HepG2 (cell line): ENCODE measurements around the gene ALKBH5.

Experiments
- EZH2 ChIP-seq: conservative IDR thresholded peaks from 2 replicates; pipeline ENCODE4 v1.6.1; 2012; ENCODE audit warnings: mild to moderate bottlenecking, low read depth, low read length, moderate library complexity
- SRSF4 ChIP-seq: fragments of 200-400 bp; formaldehyde crosslinking; IDR thresholded peaks from one replicate; pipeline ENCODE4 v1.6.1; 2018; ENCODE audit warnings: mild to moderate bottlenecking, low read depth, low read length, moderate library complexity; ENCODE audit not compliant: poor library complexity, severe bottlenecking
- TRIM24 ChIP-seq: sonication (generic); formaldehyde crosslinking; IDR thresholded peaks from 2 replicates; pipeline ENCODE4 v1.8.0; 2022; ENCODE audit warnings: mild to moderate bottlenecking, missing genetic modification reagents
- ZNF24 ChIP-seq: fragments of 450-650 bp; IDR thresholded peaks from 2 replicates; pipeline ENCODE4 v1.6.1; 2017; ENCODE audit warnings: antibody characterized with exemption, mild to moderate bottlenecking
- TF ChIP-seq, protein P1 (sequence below): sonication (generic); formaldehyde crosslinking; IDR thresholded peaks from 2 replicates; pipeline ENCODE4 v1.9.0; 2021; ENCODE audit warnings: missing genetic modification reagents, mild to moderate bottlenecking, borderline replicate concordance
- TF ChIP-seq, protein P2 (sequence below): sonication (generic); formaldehyde crosslinking; IDR thresholded peaks from 2 replicates; pipeline ENCODE4 v1.4.0; 2020; ENCODE audit warnings: missing genetic modification reagents

DNA sequence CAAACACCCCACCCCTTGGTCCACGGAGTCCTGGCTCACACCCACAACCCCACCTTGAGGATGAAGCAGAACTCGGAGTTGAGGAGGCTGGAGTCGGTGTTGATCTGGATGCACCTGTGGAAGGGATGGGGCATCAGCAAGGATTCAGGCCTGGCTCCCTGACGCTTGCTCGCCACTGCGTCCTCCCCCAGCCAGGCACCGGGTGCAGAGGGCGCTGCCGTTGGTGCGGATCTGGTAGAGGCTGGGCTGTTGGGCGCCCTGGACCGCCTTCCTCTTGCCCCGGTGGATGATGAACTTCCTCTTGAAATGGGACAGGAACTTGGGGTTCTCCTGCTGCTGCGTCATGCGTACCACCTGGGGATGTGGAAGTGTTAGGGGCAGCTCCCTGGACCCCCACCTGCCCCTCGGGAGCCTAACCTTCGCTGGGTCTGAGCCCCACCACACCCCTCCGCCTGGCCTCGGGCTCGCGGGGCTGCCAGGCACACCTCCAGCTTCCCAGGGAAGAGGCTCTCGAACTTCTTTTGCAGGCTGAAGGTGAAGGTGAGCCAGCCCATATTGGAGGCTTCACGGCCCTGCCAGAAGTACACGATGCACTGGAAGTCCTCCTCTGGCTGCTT is 62.6 kb downstream of the ALKBH5 start:
- TF ChIP-seq SRSF4 = no peak
- TF ChIP-seq, protein P1, sequence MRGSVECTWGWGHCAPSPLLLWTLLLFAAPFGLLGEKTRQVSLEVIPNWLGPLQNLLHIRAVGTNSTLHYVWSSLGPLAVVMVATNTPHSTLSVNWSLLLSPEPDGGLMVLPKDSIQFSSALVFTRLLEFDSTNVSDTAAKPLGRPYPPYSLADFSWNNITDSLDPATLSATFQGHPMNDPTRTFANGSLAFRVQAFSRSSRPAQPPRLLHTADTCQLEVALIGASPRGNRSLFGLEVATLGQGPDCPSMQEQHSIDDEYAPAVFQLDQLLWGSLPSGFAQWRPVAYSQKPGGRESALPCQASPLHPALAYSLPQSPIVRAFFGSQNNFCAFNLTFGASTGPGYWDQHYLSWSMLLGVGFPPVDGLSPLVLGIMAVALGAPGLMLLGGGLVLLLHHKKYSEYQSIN (CRISPR knock-in tag) = no peak
- TF ChIP-seq TRIM24 = no peak
- TF ChIP-seq ZNF24 = no peak
- no peak for TF ChIP-seq EZH2
- TF ChIP-seq, protein P2, sequence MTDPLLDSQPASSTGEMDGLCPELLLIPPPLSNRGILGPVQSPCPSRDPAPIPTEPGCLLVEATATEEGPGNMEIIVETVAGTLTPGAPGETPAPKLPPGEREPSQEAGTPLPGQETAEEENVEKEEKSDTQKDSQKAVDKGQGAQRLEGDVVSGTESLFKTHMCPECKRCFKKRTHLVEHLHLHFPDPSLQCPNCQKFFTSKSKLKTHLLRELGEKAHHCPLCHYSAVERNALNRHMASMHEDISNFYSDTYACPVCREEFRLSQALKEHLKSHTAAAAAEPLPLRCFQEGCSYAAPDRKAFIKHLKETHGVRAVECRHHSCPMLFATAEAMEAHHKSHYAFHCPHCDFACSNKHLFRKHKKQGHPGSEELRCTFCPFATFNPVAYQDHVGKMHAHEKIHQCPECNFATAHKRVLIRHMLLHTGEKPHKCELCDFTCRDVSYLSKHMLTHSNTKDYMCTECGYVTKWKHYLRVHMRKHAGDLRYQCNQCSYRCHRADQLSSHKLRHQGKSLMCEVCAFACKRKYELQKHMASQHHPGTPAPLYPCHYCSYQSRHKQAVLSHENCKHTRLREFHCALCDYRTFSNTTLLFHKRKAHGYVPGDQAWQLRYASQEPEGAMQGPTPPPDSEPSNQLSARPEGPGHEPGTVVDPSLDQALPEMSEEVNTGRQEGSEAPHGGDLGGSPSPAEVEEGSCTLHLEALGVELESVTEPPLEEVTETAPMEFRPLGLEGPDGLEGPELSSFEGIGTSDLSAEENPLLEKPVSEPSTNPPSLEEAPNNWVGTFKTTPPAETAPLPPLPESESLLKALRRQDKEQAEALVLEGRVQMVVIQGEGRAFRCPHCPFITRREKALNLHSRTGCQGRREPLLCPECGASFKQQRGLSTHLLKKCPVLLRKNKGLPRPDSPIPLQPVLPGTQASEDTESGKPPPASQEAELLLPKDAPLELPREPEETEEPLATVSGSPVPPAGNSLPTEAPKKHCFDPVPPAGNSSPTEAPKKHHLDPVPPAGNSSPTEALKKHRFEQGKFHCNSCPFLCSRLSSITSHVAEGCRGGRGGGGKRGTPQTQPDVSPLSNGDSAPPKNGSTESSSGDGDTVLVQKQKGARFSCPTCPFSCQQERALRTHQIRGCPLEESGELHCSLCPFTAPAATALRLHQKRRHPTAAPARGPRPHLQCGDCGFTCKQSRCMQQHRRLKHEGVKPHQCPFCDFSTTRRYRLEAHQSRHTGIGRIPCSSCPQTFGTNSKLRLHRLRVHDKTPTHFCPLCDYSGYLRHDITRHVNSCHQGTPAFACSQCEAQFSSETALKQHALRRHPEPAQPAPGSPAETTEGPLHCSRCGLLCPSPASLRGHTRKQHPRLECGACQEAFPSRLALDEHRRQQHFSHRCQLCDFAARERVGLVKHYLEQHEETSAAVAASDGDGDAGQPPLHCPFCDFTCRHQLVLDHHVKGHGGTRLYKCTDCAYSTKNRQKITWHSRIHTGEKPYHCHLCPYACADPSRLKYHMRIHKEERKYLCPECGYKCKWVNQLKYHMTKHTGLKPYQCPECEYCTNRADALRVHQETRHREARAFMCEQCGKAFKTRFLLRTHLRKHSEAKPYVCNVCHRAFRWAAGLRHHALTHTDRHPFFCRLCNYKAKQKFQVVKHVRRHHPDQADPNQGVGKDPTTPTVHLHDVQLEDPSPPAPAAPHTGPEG = no peak
